ENCODE data around the gene MPRIP.

DNA sequence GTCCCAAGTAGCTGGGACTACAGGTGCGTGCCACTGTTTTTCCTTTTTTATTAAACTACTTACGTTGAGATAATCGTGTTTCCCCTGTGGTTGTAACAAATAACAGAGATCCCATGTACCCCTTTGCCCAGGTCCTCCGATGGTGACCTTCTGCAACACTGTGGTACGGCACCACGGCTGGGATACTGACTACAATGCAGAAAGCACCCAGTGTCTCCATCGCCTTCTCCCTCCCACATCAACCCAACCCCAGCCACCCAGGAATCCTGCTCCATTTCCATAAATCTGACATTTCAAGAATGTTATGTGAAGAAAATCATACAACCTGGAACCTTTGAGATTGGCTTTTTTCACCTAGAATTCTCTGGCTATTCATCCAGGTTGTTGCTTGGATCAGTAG, 22.1 kb downstream of the MPRIP start:
- TF ChIP-seq, protein P1, sequence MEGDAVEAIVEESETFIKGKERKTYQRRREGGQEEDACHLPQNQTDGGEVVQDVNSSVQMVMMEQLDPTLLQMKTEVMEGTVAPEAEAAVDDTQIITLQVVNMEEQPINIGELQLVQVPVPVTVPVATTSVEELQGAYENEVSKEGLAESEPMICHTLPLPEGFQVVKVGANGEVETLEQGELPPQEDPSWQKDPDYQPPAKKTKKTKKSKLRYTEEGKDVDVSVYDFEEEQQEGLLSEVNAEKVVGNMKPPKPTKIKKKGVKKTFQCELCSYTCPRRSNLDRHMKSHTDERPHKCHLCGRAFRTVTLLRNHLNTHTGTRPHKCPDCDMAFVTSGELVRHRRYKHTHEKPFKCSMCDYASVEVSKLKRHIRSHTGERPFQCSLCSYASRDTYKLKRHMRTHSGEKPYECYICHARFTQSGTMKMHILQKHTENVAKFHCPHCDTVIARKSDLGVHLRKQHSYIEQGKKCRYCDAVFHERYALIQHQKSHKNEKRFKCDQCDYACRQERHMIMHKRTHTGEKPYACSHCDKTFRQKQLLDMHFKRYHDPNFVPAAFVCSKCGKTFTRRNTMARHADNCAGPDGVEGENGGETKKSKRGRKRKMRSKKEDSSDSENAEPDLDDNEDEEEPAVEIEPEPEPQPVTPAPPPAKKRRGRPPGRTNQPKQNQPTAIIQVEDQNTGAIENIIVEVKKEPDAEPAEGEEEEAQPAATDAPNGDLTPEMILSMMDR (IDR thresholded peaks at IDR 0.05), result no peak
- no peak for TF ChIP-seq ZNF263 (CRISPR knock-in tag; IDR thresholded peaks at IDR 0.05; ENCODE audit: low read depth)
- TF ChIP-seq, protein P2, sequence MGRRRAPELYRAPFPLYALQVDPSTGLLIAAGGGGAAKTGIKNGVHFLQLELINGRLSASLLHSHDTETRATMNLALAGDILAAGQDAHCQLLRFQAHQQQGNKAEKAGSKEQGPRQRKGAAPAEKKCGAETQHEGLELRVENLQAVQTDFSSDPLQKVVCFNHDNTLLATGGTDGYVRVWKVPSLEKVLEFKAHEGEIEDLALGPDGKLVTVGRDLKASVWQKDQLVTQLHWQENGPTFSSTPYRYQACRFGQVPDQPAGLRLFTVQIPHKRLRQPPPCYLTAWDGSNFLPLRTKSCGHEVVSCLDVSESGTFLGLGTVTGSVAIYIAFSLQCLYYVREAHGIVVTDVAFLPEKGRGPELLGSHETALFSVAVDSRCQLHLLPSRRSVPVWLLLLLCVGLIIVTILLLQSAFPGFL (CRISPR knock-in tag; IDR thresholded peaks at IDR 0.05; ENCODE audit: borderline replicate concordance), result no peak
- TF ChIP-seq, protein P3, sequence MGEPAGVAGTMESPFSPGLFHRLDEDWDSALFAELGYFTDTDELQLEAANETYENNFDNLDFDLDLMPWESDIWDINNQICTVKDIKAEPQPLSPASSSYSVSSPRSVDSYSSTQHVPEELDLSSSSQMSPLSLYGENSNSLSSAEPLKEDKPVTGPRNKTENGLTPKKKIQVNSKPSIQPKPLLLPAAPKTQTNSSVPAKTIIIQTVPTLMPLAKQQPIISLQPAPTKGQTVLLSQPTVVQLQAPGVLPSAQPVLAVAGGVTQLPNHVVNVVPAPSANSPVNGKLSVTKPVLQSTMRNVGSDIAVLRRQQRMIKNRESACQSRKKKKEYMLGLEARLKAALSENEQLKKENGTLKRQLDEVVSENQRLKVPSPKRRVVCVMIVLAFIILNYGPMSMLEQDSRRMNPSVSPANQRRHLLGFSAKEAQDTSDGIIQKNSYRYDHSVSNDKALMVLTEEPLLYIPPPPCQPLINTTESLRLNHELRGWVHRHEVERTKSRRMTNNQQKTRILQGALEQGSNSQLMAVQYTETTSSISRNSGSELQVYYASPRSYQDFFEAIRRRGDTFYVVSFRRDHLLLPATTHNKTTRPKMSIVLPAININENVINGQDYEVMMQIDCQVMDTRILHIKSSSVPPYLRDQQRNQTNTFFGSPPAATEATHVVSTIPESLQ (CRISPR knock-in tag; IDR thresholded peaks at IDR 0.05), result no peak
- TF ChIP-seq, protein P4, sequence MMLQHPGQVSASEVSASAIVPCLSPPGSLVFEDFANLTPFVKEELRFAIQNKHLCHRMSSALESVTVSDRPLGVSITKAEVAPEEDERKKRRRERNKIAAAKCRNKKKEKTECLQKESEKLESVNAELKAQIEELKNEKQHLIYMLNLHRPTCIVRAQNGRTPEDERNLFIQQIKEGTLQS (CRISPR knock-in tag; conservative IDR thresholded peaks at IDR 0.05), result no peak
- TF ChIP-seq IRF2 (CRISPR knock-in tag; IDR thresholded peaks at IDR 0.05; ENCODE audit: borderline replicate concordance, low read depth), result no peak
- TF ChIP-seq, protein P5, sequence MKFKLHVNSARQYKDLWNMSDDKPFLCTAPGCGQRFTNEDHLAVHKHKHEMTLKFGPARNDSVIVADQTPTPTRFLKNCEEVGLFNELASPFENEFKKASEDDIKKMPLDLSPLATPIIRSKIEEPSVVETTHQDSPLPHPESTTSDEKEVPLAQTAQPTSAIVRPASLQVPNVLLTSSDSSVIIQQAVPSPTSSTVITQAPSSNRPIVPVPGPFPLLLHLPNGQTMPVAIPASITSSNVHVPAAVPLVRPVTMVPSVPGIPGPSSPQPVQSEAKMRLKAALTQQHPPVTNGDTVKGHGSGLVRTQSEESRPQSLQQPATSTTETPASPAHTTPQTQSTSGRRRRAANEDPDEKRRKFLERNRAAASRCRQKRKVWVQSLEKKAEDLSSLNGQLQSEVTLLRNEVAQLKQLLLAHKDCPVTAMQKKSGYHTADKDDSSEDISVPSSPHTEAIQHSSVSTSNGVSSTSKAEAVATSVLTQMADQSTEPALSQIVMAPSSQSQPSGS (CRISPR knock-in tag; IDR thresholded peaks at IDR 0.05; ENCODE audit: borderline replicate concordance, low read depth), result no peak
- TF ChIP-seq, protein P6, sequence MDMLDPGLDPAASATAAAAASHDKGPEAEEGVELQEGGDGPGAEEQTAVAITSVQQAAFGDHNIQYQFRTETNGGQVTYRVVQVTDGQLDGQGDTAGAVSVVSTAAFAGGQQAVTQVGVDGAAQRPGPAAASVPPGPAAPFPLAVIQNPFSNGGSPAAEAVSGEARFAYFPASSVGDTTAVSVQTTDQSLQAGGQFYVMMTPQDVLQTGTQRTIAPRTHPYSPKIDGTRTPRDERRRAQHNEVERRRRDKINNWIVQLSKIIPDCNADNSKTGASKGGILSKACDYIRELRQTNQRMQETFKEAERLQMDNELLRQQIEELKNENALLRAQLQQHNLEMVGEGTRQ (CRISPR knock-in tag; IDR thresholded peaks at IDR 0.05), result no peak
- TF ChIP-seq RELA (CRISPR knock-in tag; IDR thresholded peaks at IDR 0.05; ENCODE audit: borderline replicate concordance), result no peak
- no peak for TF ChIP-seq TEAD4 (CRISPR knock-in tag; IDR thresholded peaks at IDR 0.05)
- no peak for TF ChIP-seq MXD4 (CRISPR knock-in tag; IDR thresholded peaks at IDR 0.05; ENCODE audit: borderline replicate concordance)
- TF ChIP-seq SP1 (CRISPR knock-in tag; conservative IDR thresholded peaks at IDR 0.05), result no peak
- TF ChIP-seq, protein P7, sequence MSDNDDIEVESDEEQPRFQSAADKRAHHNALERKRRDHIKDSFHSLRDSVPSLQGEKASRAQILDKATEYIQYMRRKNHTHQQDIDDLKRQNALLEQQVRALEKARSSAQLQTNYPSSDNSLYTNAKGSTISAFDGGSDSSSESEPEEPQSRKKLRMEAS (CRISPR knock-in tag; IDR thresholded peaks at IDR 0.05), result no peak
